Left lung (tissue), 10 donors: ENCODE results near the gene OGG1. TPM values are rescaled to one million over a fixed set of nuclear protein-coding genes. Genes with fewer than 3 reads are reported as not detected.

Experiments
- ATAC-seq: fragments of 200-7000 bp; cut with Tn5 transposase; one replicate; pipeline ENCODE4 v1.9.1; 2020; ENCODE audit warnings: moderate library complexity
- DNase-seq, 4 donors: peaks; one replicate each; pipeline ENCODE4 v3.0.0-alpha.2; 2013 to 2020
- H3K27ac ChIP-seq, 2 donors: fragments of 200-600 bp; sonication (generic) in 1 of 2; one replicate each; pipeline versions ENCODE4 v1.5.0 to v1.8.0; 2020 to 2021
- H3K27me3 ChIP-seq, 2 donors: fragments of 200-600 bp; sonication (generic) in 1 of 2; one replicate each; pipeline versions ENCODE4 v1.5.0 to v1.8.0; 2020 to 2021
- H3K36me3 ChIP-seq, 2 donors: fragments of 200-600 bp; sonication (generic) in 1 of 2; one replicate each; pipeline versions ENCODE4 v1.5.0 to v1.8.0; 2020 to 2021
- H3K4me1 ChIP-seq, 2 donors: fragments of 200-600 bp; one replicate each; pipeline ENCODE4 v1.8.0; 2021
- H3K4me3 ChIP-seq, 2 donors: fragments of 200-600 bp; sonication (generic) in 1 of 2; one replicate each; pipeline versions ENCODE4 v1.5.0 to v1.8.0; 2020 to 2021; ENCODE audit warnings: mild to moderate bottlenecking in 1 of 2
- H3K9me3 ChIP-seq, 2 donors: fragments of 200-600 bp; sonication (generic) in 1 of 2; one replicate each; pipeline versions ENCODE4 v1.5.0 to v1.8.0; 2020 to 2021
- intact Hi-C, 2 donors: fragments of 100-400 bp; cut with DNase I; formaldehyde crosslinking; loops; one replicate each; pipeline versions ENCODE4 v1.11.2 to v1.14.2; 2022
- polyA plus RNA-seq, 6 donors: library from polyadenylated mRNA; unstranded; fragments of 120-200 nt; gene quantifications; one replicate each; pipeline ENCODE4 v1.2.1, GENCODE V29; 2013; ENCODE audit not compliant: insufficient read length in 6 of 6
- total RNA-seq, 2 donors: library from RNA; stranded (reverse); fragmentation: NEBNext Ultra II Directional; extraction: Animal tissue kit (Norgen Biotek cat#: 25700); gene quantifications; one replicate each; pipeline ENCODE4 v1.2.1, GENCODE V29; 2021
- TF ChIP-seq, protein P1 (sequence below), 2 donors: fragments of 200-600 bp; sonication (generic) in 1 of 2; IDR thresholded peaks; one replicate each; pipeline versions ENCODE4 v1.5.0 to v1.8.0; 2021; ENCODE audit warnings: antibody characterized with exemption in 2 of 2
- donor health status: DM: no; HTN: yes; CAD: no.
- donor health status: DM: no; HTN: no; CAD: no.

OGG1 gene
- total and polyA plus RNA-seq, 8 donors: 19.9 to 73.1 (median 68.8) TPM

DNA sequence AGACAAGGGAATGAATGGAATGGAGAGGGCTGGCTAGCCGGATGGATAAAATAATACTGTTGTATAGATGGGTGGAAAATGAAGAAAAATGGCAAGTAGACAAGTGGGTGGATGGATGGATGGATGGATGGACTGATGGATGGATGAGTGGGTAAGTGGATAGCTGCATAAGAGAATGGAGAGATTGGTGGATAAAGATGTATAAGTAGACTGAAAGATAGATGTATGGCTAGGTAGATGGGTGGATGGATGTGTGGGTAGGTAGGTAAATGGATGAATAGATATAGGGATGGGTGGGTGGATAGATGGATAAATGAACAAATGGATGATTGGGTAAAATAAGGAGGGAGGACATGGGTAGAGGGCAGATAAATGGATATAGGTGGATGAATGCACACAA lies 32.2 kb upstream of the OGG1 start:
- H3K4me3 ChIP-seq: no peak overlapping the region
- H3K27me3 ChIP-seq: no peaks in the 10 kb centered on the region
- H3K36me3 ChIP-seq: no peaks in the 10 kb centered on the region
- H3K4me1 ChIP-seq: peaks cover 0 to 16% of the 10 kb centered on the region in 2 donors
- ATAC-seq (no peak), DNase-seq (no peak)
- no peak overlapping the region for H3K27ac ChIP-seq
- H3K9me3 ChIP-seq: no peaks in the 10 kb centered on the region
- intact Hi-C loops: no loop called here
- TF ChIP-seq, protein P1, sequence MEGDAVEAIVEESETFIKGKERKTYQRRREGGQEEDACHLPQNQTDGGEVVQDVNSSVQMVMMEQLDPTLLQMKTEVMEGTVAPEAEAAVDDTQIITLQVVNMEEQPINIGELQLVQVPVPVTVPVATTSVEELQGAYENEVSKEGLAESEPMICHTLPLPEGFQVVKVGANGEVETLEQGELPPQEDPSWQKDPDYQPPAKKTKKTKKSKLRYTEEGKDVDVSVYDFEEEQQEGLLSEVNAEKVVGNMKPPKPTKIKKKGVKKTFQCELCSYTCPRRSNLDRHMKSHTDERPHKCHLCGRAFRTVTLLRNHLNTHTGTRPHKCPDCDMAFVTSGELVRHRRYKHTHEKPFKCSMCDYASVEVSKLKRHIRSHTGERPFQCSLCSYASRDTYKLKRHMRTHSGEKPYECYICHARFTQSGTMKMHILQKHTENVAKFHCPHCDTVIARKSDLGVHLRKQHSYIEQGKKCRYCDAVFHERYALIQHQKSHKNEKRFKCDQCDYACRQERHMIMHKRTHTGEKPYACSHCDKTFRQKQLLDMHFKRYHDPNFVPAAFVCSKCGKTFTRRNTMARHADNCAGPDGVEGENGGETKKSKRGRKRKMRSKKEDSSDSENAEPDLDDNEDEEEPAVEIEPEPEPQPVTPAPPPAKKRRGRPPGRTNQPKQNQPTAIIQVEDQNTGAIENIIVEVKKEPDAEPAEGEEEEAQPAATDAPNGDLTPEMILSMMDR (IDR thresholded peaks at IDR 0.05): no peak

DNA sequence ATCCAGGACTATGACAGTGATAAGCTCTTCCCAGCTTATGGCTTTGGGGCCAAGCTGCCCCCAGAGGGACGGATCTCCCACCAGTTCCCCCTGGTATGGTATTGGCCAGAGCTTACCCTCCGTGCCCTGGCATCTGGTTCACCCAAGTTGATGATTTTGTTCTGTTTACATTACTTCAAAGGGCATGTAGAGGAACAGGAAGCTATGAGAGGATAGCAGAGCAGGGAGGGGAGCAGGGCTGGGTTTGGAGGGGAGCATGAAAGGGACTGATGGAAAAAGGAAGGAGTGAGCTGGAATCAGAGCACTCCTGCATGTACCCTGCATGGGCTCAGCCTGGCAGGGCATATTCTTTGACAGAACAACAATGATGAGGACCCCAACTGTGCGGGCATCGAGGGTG lies 31.6 kb upstream of the OGG1 start:
- no peaks in the 10 kb centered on the region for H3K27me3 ChIP-seq
- TF ChIP-seq, protein P1 (IDR thresholded peaks at IDR 0.05): no peak
- no peak overlapping the region for H3K4me3 ChIP-seq
- H3K36me3 ChIP-seq: no peaks in the 10 kb centered on the region
- DNase-seq: no peak
- no peak overlapping the region for H3K27ac ChIP-seq
- no peak for ATAC-seq
- H3K9me3 ChIP-seq: no peaks in the 10 kb centered on the region
- H3K4me1 ChIP-seq: peaks cover 0 to 16% of the 10 kb centered on the region in 2 donors
- intact Hi-C loops: no loop called here

DNA sequence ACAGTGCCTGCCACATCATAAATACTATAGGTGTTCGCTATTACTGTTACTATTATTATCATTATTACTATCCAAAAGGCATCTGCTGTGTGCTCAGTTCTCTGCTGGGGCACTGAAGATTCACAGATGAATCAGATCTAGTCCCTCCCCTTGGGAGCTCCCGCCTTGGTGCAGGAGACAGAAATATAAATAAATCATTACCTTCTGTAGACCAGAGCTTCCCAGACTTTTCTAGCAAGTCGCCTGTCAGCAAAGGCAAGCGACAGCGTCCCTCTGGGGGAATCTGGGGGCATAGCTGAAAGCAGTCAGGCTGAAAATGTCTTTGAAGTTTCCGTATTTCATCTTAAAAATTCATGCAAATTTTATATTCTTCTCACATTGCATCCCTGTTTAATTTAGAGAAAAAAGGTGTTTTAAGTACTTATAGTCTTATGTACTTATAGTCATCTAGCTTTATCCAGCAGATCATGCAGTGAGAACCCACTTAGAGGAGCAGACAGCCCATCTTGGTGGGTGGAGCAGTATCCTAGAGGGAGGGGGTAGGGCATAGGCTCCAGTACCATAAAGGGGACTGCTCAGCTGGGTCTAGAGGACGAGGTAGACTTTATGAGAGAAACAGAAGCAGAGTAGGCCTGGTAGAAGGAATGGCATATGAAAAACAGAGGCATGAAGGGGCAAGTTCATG lies 28.6 kb upstream of the OGG1 start:
- TF ChIP-seq, protein P1 (IDR thresholded peaks at IDR 0.05): no peak
- Histone ChIP-seq H3K27me3 (no peaks in the 10 kb centered on the region), H3K4me3 (no peak overlapping the region), H3K9me3 (no peaks in the 10 kb centered on the region), H3K36me3 (no peaks in the 10 kb centered on the region), H3K27ac (no peak overlapping the region), H3K4me1 (peaks cover 0 to 2% of the 10 kb centered on the region in 2 donors)
- no peak for DNase-seq
- ATAC-seq: no peak
- intact Hi-C loops: no loop called here

DNA sequence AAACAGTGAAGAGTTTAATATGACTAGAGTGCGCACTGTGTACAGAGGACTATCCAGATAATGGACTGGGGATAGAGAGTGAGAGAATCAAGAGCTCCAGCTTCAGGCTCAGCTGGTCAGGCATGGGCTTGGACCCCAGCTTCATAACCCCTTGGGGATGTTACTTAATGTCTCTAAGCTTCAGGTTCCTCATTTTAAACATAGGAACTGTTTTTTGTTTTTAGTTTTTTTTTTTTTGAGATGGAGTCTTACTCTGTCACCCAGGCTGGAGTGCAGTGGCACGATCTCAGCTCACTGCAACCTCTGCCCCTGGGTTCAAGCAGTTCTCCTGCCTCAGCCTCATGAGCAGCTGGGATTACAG lies 28.1 kb upstream of the OGG1 start:
- ATAC-seq: no peak
- intact Hi-C loops: no loop called here
- no peak overlapping the region for H3K4me3 ChIP-seq
- no peaks in the 10 kb centered on the region for H3K4me1 ChIP-seq
- TF ChIP-seq, protein P1 (IDR thresholded peaks at IDR 0.05): no peak
- H3K9me3 ChIP-seq: no peaks in the 10 kb centered on the region
- DNase-seq: no peak
- no peaks in the 10 kb centered on the region for H3K27me3 ChIP-seq
- H3K27ac ChIP-seq: no peak overlapping the region
- no peaks in the 10 kb centered on the region for H3K36me3 ChIP-seq

DNA sequence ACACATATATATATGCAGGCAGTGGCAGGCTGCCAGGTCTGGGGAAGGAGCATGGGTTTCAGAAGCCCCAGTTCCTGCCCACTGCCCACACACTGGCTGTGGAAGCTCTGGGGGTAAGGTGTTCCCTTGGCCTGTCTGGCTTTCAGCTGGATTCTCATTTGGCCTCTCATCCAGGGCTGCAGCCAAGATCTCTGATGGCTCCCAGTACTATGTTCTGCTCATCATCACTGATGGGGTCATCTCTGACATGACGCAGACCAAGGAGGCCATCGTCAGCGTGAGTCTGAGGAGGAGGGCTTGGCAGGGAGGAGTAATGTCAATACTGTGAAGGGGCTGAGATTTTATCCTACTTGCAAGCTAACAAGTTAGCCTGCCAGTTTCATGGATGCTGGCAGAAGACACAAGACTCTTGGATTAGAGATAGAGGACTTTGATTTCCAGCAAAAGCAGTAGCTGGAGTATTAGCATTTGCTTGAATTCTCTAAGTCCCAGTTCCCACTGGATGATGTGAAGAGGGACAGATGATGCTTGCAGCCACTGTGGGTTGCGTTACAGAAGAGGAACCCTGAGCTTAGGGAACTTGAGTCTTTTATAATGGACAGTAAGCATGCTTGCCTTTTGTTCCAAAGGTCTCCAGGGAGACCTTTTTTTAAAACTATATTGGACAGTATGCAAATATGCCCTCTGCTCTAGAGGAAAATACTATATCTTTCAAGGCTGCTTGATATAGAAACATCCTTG lies 23.8 kb upstream of the OGG1 start:
- intact Hi-C loops: no loop called here

More for the DNA sequence above, 23.8 kb upstream of the OGG1 start:
- no peak overlapping the region for H3K4me3 ChIP-seq
- H3K4me1 ChIP-seq: peaks cover 0 to 8% of the 10 kb centered on the region in 2 donors
- H3K27ac ChIP-seq: no peak overlapping the region
- H3K36me3 ChIP-seq: no peaks in the 10 kb centered on the region
- ATAC-seq: no peak
- H3K27me3 ChIP-seq: no peaks in the 10 kb centered on the region
- TF ChIP-seq, protein P1 (IDR thresholded peaks at IDR 0.05): no peak
- DNase-seq: no peak
- H3K9me3 ChIP-seq: no peaks in the 10 kb centered on the region
